HK-2 (cell line): Measurements from ENCODE around the gene ZFYVE28.
"Not testable (repeated sequence)": the region's sequence is repeated elsewhere in the genome, so short reads cannot be mapped to it uniquely, and the experiment has no call there.

Source experiments
- DNase-seq: peaks from one replicate; pipeline ENCODE4 v3.0.0-alpha.2; 2018; ENCODE audit not compliant: unreplicated experiment

The ZFYVE28 gene

DNA sequence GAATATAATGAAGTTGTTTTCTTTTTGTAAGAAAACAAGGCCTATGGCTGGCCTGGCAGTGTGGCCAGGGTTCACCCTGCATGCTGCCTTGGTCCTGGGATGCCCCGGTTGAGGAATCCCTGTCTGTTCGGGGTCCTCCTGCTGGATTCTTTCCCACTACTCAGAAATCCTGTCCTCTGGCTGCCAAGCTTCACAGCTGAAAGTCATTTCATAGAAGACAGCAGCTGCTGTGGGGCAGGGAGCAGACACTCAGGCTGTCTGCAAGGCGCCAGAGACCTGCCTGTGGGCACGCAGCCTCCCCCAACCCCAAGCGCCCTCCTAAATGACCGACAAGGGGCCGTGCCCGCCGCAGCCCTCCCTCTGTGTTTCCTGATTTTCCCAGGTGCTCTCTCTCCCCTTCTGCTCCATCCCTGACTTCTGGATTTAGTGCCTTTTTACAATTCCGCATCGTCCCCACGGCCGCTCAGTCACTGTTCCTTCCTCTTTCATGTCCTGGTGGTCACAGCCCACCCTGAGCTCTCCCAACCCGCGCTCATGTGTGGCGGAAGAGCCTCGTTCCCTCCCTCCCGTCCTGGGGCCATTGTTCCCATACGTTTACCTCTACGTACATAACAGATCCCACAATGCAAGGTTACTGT, 27.5 kb downstream of the ZFYVE28 start:
- DNase-seq: no peak

DNA sequence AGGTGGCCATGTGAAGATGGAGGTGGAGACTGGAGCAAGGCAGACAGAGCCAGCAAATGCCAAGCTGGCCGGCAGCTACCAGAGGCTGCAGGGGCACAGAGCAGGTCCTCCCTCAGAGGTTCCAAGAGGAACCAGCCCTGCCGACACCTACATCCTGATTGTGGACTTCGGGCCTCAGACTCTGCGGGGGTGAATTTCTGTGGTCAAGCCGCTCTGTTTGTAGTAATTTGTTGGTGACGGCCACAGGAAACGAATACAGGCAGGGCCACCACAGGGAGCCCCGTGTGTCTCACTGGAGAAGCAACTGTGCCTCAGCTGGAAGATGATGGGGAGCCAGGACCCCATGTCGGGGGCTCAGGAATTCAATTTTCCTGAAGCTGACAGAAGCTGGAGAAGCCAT, 28.3 kb downstream of the ZFYVE28 start:
- DNase-seq: no peak

DNA sequence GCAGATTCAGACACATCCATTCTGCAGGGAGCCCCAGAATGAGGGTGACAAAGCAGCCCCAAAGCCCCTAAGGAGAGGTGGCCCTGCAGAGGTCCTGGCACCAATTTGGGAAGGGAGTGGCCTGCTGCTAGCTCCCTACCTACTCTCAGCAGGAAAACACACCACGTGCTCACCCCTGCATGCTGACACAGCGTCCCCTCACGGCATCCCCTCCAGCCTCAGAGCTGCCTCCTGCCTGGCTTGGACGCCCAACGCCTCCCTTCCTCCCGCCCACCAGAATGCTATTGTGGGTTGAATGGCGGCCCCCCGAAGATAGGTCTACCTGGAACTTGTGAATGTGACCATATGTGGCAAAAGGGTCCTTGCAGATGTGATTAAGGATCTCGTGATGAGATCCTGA, 28.8 kb downstream of the ZFYVE28 start:
- no peak for DNase-seq

DNA sequence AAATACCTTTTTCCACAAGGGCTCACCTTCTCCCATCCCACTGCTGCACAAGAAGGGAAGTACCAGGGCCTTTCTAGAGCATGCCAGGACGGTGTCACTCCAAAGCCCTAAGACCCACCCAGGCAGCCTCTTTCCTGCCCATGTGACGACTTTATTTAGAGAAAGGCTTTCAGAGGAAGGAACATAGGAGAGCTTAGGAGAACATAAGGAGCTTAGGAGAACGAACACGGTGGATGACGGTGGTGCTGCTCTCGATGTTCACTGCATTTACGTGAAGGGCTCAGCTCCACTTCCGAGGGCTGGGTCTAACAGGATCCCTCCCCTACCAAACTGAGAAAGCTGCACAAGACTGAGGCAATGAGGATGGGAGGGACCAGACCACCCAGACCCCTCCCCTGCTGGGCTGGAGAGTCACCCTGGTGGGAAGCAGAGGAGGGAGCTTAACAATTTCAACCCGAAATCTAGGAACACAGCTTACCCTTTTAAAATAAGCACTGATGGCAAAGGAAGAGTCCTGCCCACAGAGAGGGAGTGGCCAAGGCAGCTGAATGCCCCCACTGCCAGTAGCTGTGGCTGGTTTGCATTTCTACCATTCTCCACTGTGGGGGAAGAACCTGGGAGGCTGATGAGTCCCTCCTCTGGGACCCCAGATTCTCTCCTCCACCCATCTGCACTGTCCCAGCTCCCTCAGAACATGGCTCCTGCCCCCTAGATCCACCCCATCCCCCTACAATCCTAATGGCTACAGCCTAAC, 29.8 kb downstream of the ZFYVE28 start:
- DNase-seq: no peak

DNA sequence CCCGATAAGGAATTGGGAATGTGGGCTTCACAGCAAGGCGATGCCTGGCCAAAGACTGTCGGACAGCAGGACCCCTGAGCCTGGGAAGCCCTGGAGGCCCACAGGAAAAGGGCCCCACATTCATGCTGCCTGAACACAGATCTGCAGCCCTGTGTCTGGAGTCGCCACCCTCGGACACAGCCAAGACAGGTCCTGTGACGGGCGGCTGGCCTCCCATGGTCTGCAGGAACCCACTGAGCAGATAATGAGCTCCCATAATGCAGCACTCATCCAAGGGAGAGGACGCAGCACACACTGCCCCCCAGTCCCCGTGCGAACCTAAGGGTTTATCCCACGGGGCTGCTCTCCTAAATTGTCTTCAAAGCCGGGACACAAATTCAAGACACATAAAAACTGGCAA, 30.6 kb downstream of the ZFYVE28 start:
- no peak for DNase-seq

DNA sequence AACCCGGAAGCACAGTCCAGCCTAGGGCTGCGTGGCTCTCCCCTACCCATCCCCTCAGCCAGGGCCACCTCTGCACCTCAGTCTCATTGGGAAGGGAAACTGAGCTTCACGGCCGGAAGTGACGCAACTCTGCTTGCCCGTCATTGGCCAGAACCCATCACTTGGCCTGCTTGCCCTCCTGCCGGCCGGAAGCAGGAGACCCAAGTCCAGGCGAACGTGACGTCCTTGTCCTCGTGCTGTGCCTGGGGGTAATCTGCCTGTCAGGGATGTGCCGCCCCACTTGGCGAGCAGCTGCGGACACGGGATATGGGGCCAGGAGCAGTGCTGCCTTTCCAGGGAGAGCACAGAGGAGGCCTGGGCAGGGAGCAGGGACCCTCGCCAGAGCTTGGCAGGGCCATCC, 31.2 kb downstream of the ZFYVE28 start:
- DNase-seq: no peak

DNA sequence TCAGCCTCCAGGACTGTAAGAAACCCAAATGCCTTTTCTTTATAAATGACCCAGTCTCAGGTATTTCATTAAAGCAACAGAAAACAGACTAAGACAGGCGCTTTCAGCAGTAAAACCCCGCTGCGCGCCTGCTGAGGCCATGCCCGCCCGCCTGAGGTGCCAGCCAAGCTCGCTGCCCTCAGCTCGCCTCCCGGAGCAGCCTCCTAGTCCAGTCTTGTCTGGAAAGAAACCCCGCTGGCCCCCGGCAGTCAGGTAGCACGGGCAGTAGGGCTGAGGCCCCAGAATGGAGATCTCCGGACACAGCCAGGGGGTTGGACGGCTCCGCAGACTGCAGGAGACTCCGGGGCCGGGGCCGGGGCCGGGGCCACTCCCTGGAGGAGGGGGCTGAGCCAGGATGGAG, 31.7 kb downstream of the ZFYVE28 start:
- no peak for DNase-seq

DNA sequence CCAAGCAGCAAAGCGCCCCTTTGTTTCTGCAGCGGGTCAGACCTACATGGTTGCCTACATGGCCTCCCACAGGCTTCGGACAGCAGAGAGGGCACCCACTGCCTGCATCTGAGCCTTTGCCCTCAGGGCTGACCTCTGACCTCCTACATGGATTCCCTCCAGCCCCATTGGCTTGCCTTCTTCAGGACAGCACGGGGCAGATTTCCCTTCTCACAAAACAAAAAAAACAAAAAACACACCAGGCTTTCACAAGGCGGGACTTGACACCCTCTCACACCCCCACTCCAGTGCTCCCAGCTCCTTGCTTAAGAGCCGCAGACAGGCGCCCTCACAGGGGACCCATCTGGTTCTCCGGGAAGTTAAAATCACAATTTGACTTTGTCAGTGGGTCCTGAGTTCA, 32.9 kb downstream of the ZFYVE28 start:
- DNase-seq: no peak

DNA sequence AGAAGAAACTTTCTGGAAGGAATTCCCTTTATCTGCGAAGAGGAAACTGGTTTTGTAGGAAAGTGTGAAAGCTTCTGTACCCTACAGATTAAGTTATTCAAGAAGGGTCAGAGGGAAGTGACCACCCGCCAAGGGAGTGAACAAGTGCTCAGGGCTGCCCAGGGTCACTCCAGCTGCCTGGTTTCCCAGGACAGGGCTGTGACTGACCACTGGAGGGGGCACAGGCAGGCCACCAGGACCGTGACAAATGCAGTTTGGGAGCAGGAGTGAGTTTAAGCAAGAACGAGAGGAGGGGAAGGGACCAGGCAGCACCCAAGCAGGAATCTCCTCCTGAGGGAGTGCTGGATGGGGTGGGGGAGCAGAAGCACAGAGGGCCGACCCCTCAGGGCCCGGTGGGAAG, 34.2 kb downstream of the ZFYVE28 start:
- no peak for DNase-seq

DNA sequence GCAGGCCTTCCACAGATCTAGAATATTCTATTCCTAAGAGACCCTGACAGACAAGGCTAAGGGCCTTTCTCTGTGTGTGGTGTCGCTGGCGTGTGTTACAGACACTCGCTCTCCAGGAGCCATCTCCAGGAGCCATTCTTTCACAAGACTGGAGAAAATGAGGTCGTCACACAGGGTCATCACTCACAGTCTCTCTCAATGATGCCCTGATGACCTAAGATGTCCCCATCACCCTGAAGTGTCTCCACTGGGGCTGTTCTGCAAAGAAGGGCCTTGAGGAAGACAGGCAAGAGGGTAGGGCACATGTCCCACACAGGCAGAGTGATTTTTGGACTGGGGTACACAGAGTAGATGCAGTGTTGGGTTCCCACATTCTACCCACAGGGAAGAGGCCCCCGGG, 34.7 kb downstream of the ZFYVE28 start:
- DNase-seq: no peak

DNA sequence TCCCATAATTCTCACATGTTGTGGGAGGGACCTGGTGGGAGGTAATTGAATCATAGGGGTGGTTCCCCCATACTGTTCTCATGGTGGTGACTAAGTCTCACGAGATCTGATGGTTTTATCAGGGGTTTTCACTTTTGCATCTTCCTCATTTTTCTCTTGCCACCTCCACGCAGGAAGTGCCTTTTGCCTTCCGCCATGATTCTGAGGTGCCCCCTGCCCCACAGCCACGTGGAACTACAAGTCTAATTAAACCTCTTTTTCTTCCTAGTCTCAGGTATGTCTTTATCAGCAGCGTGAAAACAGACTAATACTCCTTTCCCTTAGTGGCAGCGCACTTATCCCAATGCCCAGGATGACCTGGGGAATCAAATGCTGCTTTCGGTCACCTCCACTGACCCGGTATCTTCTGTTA, 35.2 kb downstream of the ZFYVE28 start:
- not testable (repeated sequence) for DNase-seq

DNA sequence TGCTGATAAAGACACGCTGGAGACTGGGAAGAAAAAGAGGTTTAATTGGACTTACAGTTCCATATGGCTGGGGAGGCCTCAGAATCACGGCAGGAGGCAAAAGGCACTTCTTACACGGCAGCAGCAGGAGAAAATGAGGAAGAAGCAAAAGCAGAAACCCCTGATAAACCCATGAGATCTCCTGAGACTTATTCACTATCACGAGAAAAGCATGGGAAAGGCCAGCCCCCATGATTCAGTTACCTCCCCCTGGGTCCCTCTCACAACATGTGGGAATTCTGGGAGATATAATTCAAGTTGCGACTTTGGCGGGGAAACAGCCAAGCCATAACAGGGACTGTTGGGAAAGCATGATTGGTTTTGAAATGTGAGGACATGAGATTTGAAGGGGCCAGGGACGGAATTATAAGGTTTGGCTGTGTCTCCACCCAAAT, 35.7 kb downstream of the ZFYVE28 start:
- not testable (repeated sequence) for DNase-seq

DNA sequence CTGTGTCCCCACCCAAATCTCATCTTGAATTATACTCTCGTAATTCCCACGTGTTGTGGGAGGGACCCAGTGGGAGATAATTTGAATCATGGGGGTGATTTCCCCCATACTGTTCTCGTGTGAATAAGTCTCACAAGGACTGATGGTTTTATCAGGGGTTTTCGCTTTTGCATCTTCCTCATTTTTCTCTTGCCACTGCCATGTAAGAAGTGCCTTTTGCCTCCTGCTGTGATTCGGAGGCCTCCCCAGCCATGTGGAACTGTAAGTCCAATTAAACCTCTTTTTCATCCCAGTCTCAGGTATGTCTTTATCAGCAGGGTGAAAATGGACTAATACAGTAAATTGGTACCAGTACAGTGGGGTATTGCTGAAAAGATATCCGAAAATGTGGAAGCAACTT, 37.9 kb downstream of the ZFYVE28 start:
- not testable (repeated sequence) for DNase-seq

DNA sequence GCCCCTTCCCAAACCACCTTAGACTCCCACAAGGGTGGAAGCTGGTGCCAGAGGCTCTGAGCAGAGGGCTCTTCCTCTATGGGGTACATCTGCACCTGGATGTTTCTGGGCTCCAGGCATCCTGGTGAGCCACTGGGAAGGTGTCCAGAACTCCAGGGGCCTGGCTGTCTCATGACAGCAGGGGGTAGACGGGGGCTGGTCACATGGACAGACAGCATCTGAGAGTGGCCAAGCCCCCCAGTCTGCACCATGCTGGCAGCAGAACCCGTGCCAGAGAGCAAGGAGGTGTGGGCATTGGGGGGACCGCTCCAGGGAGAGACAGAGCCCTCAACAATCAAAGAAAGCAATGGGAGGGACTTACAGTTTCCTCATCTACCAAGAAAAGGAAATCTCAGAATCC, 39.5 kb downstream of the ZFYVE28 start:
- DNase-seq: no peak

DNA sequence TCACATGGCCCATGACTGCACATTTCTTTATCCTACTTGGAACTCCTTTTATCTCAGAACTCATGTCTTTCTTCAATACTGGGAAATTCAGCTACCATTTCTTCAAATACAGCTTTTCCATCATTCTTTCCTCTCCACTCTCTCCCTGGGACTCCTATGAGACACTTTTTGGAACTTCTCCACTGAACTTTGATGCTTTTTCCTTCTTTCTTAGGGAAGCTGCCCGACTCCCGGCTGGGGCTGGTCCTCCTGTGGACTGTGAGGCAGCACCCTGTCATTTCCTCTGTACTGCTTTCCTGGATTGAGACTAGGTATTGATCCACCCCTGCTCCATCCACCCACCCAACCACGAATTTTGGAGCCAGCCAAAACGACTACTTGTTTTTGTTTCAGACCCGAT, 40.0 kb downstream of the ZFYVE28 start:
- DNase-seq: no peak

DNA sequence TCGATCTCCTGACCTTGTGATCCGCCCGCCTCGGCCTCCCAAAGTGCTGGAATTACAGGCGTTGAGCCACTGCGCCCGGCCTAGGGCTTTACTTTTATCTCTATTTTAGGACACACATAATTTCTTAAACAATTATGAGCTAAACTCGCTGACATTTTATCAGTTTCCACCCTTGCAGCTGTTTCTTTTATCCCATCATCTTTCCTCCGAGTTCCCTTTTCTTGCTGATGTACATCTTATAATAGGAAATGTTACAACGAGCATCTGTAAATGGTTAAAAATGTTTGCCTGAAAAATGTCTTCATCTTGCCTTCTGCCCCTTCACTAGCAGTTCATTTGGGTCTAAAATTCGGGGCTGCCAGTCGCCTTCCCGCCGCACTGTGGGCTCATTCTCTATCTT, 41.2 kb downstream of the ZFYVE28 start:
- no peak for DNase-seq

DNA sequence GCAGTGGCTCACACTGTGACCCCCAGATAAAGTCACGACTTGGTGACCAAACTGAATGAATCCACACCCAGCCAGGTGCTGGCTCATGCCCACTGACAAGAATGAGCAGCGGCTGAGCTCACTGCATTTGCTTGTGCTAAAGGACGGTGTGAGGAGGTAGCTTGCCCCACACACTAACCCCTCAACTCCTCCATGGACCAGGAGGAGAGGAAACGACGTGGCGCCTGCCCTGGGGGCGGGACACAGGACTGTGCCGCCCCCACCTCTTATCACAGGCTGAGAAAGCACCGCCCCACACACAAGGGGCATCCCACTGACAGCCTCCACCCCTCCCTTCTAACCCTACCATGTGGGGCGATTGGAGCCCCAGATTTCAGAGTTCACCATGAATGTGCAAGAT, 43.0 kb downstream of the ZFYVE28 start:
- DNase-seq: no peak

DNA sequence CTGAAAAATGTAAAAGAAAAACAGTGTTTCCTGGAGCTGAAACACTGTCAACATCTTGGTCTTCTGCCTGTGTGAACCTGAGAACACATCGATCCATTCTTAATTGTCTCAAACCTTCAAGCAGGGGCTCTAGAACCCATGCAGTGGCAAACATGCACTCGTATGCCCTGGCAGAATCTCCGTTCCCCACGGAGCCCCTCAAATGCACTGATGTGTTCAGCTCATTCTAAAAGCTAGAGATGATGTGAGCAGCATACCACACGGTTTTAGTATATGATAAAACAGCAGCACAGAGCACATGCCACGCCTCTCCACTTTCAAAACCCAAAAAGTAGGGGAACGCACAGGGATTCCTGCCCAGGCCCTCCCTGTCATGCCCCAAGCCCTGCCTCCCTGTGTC, 44.9 kb downstream of the ZFYVE28 start:
- no peak for DNase-seq

DNA sequence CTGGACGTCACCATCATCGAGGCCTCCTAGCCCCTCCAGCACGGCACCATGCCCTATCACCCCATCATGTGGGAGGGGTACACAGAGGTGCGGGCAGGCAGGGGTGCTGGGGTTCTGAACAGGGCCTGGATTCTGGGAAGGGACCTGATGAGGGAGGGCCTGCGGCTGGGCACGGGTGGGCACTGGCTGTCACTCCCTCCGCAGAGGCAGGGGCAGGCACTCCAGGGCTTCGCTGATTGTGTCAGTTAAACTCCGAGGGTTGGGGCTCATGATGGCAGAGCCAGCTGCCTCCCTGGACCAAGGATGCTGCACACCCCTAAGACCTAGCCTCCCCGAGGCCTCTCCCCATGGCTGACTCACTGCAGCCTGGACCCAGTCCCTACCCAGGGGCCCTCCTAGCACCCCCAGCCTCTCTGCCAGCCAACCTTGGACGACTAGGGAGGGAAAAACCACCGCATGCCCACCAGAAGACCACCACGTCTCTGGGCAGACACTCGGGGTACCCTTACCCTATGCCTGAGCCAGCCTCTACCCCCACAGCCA, 45.9 kb downstream of the ZFYVE28 start:
- DNase-seq: no peak

DNA sequence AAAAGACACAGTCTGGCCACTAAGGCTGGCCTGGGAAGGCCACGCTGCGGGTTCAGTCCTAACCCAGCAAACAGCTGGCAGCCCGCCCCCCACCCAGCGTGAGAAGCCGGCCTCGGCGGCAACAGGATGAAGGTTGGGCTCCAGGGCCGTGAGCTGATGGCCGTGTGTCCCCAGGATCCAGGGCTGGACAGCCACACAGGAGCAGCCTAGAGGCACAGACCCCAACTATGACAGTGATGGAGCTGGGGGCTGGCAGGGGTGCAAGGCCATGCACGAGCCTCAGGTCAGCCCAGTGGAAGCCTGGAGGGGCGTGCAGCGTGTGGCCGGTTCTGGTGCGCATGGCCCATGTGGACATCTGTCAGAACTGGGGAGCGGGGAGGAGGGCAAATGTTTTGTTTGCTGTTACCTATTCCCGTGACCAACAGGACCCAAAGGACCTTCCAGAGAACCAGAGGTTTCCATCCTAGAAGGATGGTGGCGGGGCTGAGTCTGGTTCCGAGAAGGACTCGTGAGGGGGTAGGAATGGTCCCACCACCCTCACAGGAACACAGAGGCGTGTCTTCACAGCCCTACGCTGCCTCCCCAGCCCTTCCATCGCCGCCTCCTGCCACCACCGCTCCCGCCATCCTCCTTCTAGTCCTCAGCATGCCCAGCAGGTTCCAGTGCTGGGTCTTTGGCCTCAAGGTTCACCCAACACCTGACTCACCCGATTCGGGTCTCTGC, 46.5 kb downstream of the ZFYVE28 start:
- no peak for DNase-seq

DNA sequence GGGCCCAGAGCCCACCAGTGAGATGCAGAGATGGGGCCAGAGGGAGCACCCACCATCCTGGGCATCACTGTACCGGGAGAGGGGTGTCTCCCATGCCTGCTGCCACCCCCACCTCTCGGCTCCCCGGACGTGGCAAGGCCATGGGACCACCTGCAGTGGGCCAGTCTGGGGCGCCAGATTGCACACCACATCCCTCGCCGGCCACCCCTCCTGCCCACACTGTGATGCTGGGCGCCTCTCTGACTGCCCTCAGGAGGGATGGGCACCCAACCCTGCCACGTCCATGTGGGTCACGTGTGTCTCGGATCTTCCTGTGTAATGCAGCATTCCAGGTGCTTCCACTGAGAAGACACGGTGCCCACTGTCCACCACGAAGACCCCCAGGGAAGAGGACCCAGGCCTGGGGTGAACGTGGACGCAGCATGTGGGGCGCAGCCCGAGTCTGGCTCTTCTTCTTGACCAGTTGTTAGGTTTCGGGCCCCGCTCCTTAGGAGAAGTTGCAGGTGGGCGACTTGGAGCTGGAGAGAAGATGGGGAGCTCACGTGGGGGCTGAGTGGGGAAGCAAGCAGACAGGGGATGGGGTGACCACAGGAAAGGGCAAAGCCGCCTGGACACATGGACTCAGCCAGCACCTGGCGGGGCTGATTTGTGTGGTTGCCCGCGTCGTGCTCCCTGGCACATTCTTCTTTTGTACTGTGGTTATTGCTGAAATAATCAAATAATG, 47.7 kb downstream of the ZFYVE28 start:
- DNase-seq: no peak
